Measurements from ENCODE around the gene PPP1R9A. TPM values are rescaled to one million over a fixed set of nuclear protein-coding genes. Genes with fewer than 3 reads are reported as not detected.

The PPP1R9A gene
- 2.2 TPM for polyA plus RNA-seq

- Mint-ChIP-seq H3K36me3 (no peaks in the 10 kb centered on the region), H3K27ac (no peak within 1 kb of the TSS)
Observed at GRCh38 chr7:94907026-94907810, at the start of gene PPP1R9A. TSS of gene PPP1R9A (plus strand) at chr7:94907594. CDS start at chr7:94910114, 2,520 bp downstream.

GRCh38 chr7:94871132-94871531 lies 36.3 kb upstream of the PPP1R9A start:
- Mint-ChIP-seq H3K9me3 (no peaks in the 10 kb centered on the region), H3K4me3 (no peak overlapping the region), H3K4me1 (no peaks in the 10 kb centered on the region), H3K27ac (no peak overlapping the region), H3K36me3 (peaks cover 1% of the 10 kb centered on the region), H3K27me3 (no peaks in the 10 kb centered on the region)

More at GRCh38 chr7:94907026-94907810, at the start of gene PPP1R9A:
- Mint-ChIP-seq H3K9me3 (no peaks in the 10 kb centered on the region), H3K4me3 (peak within 1 kb of the TSS; percentile 71 to 92 (median 86)), H3K27me3 (peaks cover 36% of the 10 kb centered on the region), H3K4me1 (peaks cover 3 to 11% (median 9%) of the 10 kb centered on the region in 3 donors)

- peaks cover 1% of the 10 kb centered on the region for H3K36me3 Mint-ChIP-seq
Observed at GRCh38 chr7:94873239-94873638, 34.2 kb upstream of the PPP1R9A start.

GRCh38 chr7:94874036-94874785 lies 33.2 kb upstream of the PPP1R9A start:
- H3K4me3 Mint-ChIP-seq: no peak overlapping the region
- H3K36me3 Mint-ChIP-seq: peaks cover 4% of the 10 kb centered on the region
- H3K27ac Mint-ChIP-seq: no peak overlapping the region
- H3K9me3 Mint-ChIP-seq: peaks cover 4 to 16% (median 9%) of the 10 kb centered on the region in 3 donors
- H3K4me1 Mint-ChIP-seq: peaks cover 0 to 3% (median 0%) of the 10 kb centered on the region in 3 donors
- no peaks in the 10 kb centered on the region for H3K27me3 Mint-ChIP-seq

More at GRCh38 chr7:94873239-94873638, 34.2 kb upstream of the PPP1R9A start:
- H3K27ac Mint-ChIP-seq: no peak overlapping the region
- H3K27me3 Mint-ChIP-seq: no peaks in the 10 kb centered on the region
- H3K4me3 Mint-ChIP-seq: no peak overlapping the region
- H3K4me1 Mint-ChIP-seq: no peaks in the 10 kb centered on the region
- peaks cover 4 to 8% (median 6%) of the 10 kb centered on the region in 3 donors for H3K9me3 Mint-ChIP-seq

GRCh38 chr7:94875201-94875600 lies 32.2 kb upstream of the PPP1R9A start:
- H3K27ac Mint-ChIP-seq: no peak overlapping the region
- H3K9me3 Mint-ChIP-seq: peaks cover 4 to 16% (median 11%) of the 10 kb centered on the region in 3 donors
- no peaks in the 10 kb centered on the region for H3K27me3 Mint-ChIP-seq
- peaks cover 0 to 3% (median 0%) of the 10 kb centered on the region in 3 donors for H3K4me1 Mint-ChIP-seq
- peaks cover 4% of the 10 kb centered on the region for H3K36me3 Mint-ChIP-seq
- no peak overlapping the region for H3K4me3 Mint-ChIP-seq

GRCh38 chr7:94877731-94878670 lies 29.4 kb upstream of the PPP1R9A start:
- Mint-ChIP-seq H3K36me3 (peaks cover 3% of the 10 kb centered on the region), H3K27me3 (no peaks in the 10 kb centered on the region), H3K9me3 (peaks cover 4 to 16% (median 11%) of the 10 kb centered on the region in 3 donors), H3K27ac (peak overlapping the region in 1 of 3 donors; percentile 26), H3K4me1 (peaks cover 0 to 3% (median 0%) of the 10 kb centered on the region in 3 donors), H3K4me3 (no peak overlapping the region)

GRCh38 chr7:94882891-94883290 lies 24.5 kb upstream of the PPP1R9A start:
- Mint-ChIP-seq H3K27ac (no peak overlapping the region), H3K36me3 (peaks cover 3% of the 10 kb centered on the region), H3K4me3 (no peak overlapping the region), H3K27me3 (peaks cover 11% of the 10 kb centered on the region), H3K9me3 (peaks cover 0 to 9% (median 8%) of the 10 kb centered on the region in 3 donors), H3K4me1 (peaks cover 0 to 3% (median 0%) of the 10 kb centered on the region in 3 donors)

- Mint-ChIP-seq H3K4me1 (peaks cover 0 to 3% (median 0%) of the 10 kb centered on the region in 3 donors), H3K36me3 (peaks cover 3% of the 10 kb centered on the region), H3K4me3 (no peak overlapping the region)
Observed at GRCh38 chr7:94883616-94884015, 23.8 kb upstream of the PPP1R9A start.

GRCh38 chr7:94888551-94888950 lies 18.8 kb upstream of the PPP1R9A start:
- Mint-ChIP-seq H3K27ac (no peak overlapping the region), H3K9me3 (peaks cover 0 to 5% (median 0%) of the 10 kb centered on the region in 3 donors), H3K4me3 (no peak overlapping the region), H3K36me3 (no peaks in the 10 kb centered on the region), H3K27me3 (peaks cover 11% of the 10 kb centered on the region), H3K4me1 (no peaks in the 10 kb centered on the region)

More at GRCh38 chr7:94883616-94884015, 23.8 kb upstream of the PPP1R9A start:
- peaks cover 0 to 6% (median 4%) of the 10 kb centered on the region in 3 donors for H3K9me3 Mint-ChIP-seq
- peaks cover 11% of the 10 kb centered on the region for H3K27me3 Mint-ChIP-seq
- no peak overlapping the region for H3K27ac Mint-ChIP-seq

- H3K4me1 Mint-ChIP-seq: no peaks in the 10 kb centered on the region
- H3K36me3 Mint-ChIP-seq: no peaks in the 10 kb centered on the region
- no peak overlapping the region for H3K4me3 Mint-ChIP-seq
- peaks cover 11% of the 10 kb centered on the region for H3K27me3 Mint-ChIP-seq
- H3K27ac Mint-ChIP-seq: no peak overlapping the region
- H3K9me3 Mint-ChIP-seq: peaks cover 0 to 5% (median 0%) of the 10 kb centered on the region in 3 donors
Observed at GRCh38 chr7:94888995-94889523, 18.3 kb upstream of the PPP1R9A start.

GRCh38 chr7:94890216-94890615 lies 17.2 kb upstream of the PPP1R9A start:
- H3K36me3 Mint-ChIP-seq: no peaks in the 10 kb centered on the region
- H3K9me3 Mint-ChIP-seq: peaks cover 0 to 5% (median 0%) of the 10 kb centered on the region in 3 donors
- no peak overlapping the region for H3K27ac Mint-ChIP-seq
- peaks cover 0 to 1% (median 0%) of the 10 kb centered on the region in 3 donors for H3K4me1 Mint-ChIP-seq
- peaks cover 9% of the 10 kb centered on the region for H3K27me3 Mint-ChIP-seq
- H3K4me3 Mint-ChIP-seq: no peak overlapping the region

- peaks cover 0 to 5% (median 0%) of the 10 kb centered on the region in 3 donors for H3K9me3 Mint-ChIP-seq
- peaks cover 3% of the 10 kb centered on the region for H3K27me3 Mint-ChIP-seq
- no peaks in the 10 kb centered on the region for H3K36me3 Mint-ChIP-seq
- H3K4me1 Mint-ChIP-seq: peaks cover 0 to 1% (median 0%) of the 10 kb centered on the region in 3 donors
- H3K4me3 Mint-ChIP-seq: no peak overlapping the region
- H3K27ac Mint-ChIP-seq: no peak overlapping the region
Observed at GRCh38 chr7:94893661-94894060, 13.7 kb upstream of the PPP1R9A start.

- Mint-ChIP-seq H3K27ac (no peak overlapping the region), H3K4me1 (peaks cover 0 to 1% (median 0%) of the 10 kb centered on the region in 3 donors), H3K36me3 (no peaks in the 10 kb centered on the region), H3K27me3 (peaks cover 3% of the 10 kb centered on the region), H3K4me3 (no peak overlapping the region), H3K9me3 (peaks cover 0 to 5% (median 0%) of the 10 kb centered on the region in 3 donors)
Observed at GRCh38 chr7:94897541-94897940, 9.9 kb upstream of the PPP1R9A start.

GRCh38 chr7:94898340-94898739 lies 9.1 kb upstream of the PPP1R9A start:
- Mint-ChIP-seq H3K9me3 (no peaks in the 10 kb centered on the region), H3K36me3 (no peaks in the 10 kb centered on the region), H3K4me3 (no peak overlapping the region), H3K27ac (no peak overlapping the region), H3K27me3 (peaks cover 3% of the 10 kb centered on the region), H3K4me1 (peaks cover 0 to 1% (median 0%) of the 10 kb centered on the region in 3 donors)

All from IgD-negative memory B cell (primary cell).